NCI-H2196 treated with DMSO at 0.1 percent for 48 hours (cell line): ENCODE measurements around the gene FOXA3.

Experiments
- DNase-seq: peaks from one replicate; lab custom pipeline; 2025; ENCODE audit not compliant: unreplicated experiment; lab: John Stamatoyannopoulos, UW

FOXA3 gene

GRCh38 chr19:45872095-45872919 lies 8.2 kb downstream of the FOXA3 start:
- no peak for DNase-seq

- no peak for DNase-seq
Observed at GRCh38 chr19:45873219-45873772, 9.2 kb downstream of the FOXA3 start.

GRCh38 chr19:45874620-45874966 lies 10.5 kb downstream of the FOXA3 start:
- no peak for DNase-seq

- DNase-seq, result no peak
Observed at GRCh38 chr19:45876161-45876410, 12.0 kb downstream of the FOXA3 start.

- DNase-seq, result no peak
Observed at GRCh38 chr19:45876411-45877197, 12.5 kb downstream of the FOXA3 start.

- no peak for DNase-seq
Observed at GRCh38 chr19:45878043-45878794, 14.1 kb downstream of the FOXA3 start.

- DNase-seq, result no peak
Observed at GRCh38 chr19:45879055-45879454, 14.9 kb downstream of the FOXA3 start.

GRCh38 chr19:45879971-45880370 lies 15.8 kb downstream of the FOXA3 start:
- DNase-seq, result no peak

- no peak for DNase-seq
Observed at GRCh38 chr19:45881082-45881908, 17.2 kb downstream of the FOXA3 start.

- no peak for DNase-seq
Observed at GRCh38 chr19:45881909-45882528, 17.9 kb downstream of the FOXA3 start.

- DNase-seq, result peak; percentile 23
Observed at GRCh38 chr19:45882652-45883585, 18.8 kb downstream of the FOXA3 start.

- DNase-seq, result no peak
Observed at GRCh38 chr19:45883586-45883880, 19.4 kb downstream of the FOXA3 start.

- no peak for DNase-seq
Observed at GRCh38 chr19:45883881-45884681, 20.0 kb downstream of the FOXA3 start.

- DNase-seq, result no peak
Observed at GRCh38 chr19:45884682-45885555, 20.8 kb downstream of the FOXA3 start.

GRCh38 chr19:45885556-45886426 lies 21.7 kb downstream of the FOXA3 start, which contains the start of gene IRF2BP1:
Gene IRF2BP1, minus strand, starts transcription at chr19:45886141. Its CDS starts 367 bp downstream, at chr19:45885774.
- peak; percentile 75 for DNase-seq

- peak; percentile 82 for DNase-seq
Observed at GRCh38 chr19:45886427-45887199, 22.5 kb downstream of the FOXA3 start.
